HK-2 (cell line): Measurements from ENCODE around the gene CAV3.

Source experiments
- DNase-seq: peaks from one replicate; pipeline ENCODE4 v3.0.0-alpha.2; 2018; ENCODE audit not compliant: unreplicated experiment

CAV3 gene

DNA sequence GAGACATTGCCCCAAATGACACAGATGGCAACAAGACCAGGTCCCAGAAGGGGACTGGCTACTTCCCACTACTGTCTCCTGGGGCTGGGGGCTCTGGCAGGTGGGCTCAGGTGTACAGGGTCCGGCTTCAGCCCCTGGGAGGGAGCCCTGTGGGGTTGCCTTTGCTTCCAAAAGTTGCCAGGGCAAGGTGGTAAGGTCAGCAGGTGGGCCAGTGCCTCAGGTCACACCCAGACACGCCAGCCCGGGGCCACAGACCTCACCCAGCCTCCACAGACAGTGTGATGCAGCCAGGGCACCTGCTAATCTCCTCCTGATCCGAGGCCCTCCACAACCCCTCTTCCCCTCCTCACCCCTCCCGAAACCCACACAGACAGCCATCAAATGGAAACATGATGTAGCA, 28.3 kb downstream of the CAV3 start:
- DNase-seq: no peak

DNA sequence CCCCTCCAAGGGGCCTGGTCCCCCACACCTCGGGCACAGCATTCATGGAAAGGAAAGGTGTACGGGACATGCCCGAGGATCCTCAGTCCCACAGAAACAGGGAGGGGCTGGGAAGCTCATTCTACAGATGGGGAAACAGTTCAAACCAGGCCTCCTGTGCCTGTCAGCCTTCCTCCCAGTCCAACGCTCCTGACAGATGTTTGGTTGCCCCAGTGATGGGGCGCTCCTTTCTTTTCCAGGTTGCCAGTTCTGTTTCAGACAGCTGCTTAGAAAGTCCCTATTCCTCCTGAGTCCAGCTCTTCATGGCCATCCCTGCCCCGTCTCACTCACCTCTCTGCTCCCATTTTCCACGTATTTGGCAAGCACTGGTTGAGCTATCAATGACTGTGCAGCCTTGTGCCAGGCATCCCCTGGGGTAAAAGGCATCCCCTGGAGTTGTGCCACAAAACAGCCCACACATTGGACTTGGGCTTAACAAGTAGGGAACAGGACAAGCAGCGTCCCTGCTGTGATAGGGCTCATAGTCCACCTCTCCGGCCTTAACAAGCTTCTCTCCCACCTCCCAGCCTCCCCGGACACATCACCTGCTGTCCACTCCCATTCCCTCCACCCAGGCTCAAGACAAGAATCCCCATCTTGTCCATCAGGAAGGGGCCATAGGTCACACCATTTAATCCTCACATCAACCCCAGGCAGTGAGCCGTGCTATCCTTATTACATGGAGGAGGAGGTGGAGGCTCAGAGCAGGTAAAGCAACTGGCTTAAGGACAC, 29.2 kb downstream of the CAV3 start:
- no peak for DNase-seq

DNA sequence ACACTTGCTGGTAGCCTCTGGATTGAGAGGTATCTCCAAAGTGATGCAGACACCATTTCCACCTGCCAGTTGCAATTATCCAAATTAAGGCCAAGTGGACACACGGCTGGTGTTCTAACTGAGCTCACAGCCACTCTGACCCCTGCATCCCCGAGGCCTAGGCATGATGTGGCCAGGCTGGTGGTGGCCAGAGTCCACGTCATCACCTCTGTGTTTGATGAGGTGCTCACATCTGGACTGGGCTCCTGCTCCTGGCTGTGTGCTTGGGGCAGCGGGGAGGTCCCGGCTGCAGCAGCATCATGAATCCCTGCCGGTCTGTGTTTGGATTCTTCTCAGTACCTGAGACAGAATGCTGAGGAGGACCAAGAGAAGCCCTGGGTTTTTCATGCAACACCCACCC, 30.9 kb downstream of the CAV3 start:
- DNase-seq: no peak

DNA sequence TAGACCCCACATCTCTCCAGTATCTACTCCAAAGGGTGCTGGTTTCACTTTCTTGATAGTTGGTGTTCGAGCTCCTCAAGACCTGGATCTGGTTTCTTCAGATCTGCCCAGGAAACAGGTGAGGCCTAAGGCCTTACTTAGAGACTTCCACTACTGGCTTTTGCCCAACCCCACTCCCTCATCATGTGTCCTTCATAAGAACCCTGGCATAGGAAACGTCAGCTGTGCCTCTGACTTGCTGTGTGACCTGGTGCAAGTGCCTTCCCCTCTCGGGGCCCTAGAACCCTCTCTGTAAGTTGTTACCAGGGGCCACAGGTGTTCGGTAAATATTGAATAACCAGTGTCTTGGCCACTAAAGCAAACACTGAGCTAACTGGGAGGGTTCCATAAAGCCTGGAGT, 31.9 kb downstream of the CAV3 start:
- DNase-seq: no peak

DNA sequence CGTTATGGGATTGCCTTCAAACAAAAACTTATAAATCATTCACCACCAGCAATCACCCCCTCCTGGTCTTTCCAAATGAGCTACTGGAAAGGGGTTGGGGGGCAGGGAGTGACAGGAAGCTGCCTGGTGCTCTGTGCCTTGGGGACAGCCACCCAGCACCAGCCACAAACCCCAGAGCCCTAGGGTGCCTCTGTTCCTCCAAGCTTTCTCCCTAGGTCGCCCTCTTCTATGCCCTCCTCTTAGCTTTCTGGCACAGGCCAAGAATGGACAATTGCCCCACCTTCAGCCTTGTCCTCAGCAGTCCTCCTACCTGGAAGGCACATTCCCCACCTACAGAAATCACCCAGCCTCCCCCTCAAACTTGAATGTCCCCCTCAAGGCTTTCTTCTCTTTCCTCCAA, 32.5 kb downstream of the CAV3 start:
- DNase-seq: no peak

DNA sequence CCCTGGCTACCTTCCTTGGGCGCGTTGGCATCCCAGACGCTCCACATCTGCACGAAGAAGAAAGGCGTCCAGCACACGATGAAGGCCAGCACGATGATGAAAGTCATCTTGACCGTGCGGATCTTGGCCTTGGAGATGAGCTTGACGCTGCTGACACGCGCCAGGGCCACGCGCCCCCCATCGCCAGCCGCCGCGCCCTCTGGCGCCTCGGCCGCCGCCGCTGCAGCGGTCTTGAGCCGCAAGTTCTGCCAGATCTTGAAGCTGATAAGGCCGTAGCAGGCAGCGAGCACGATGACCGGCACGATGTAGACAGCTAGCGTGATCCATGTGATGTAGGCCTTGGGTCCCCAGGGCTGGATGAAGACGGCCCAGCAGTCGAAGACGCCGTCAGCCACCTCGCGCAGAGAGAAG, 33.7 kb downstream of the CAV3 start:
- DNase-seq: no peak

DNA sequence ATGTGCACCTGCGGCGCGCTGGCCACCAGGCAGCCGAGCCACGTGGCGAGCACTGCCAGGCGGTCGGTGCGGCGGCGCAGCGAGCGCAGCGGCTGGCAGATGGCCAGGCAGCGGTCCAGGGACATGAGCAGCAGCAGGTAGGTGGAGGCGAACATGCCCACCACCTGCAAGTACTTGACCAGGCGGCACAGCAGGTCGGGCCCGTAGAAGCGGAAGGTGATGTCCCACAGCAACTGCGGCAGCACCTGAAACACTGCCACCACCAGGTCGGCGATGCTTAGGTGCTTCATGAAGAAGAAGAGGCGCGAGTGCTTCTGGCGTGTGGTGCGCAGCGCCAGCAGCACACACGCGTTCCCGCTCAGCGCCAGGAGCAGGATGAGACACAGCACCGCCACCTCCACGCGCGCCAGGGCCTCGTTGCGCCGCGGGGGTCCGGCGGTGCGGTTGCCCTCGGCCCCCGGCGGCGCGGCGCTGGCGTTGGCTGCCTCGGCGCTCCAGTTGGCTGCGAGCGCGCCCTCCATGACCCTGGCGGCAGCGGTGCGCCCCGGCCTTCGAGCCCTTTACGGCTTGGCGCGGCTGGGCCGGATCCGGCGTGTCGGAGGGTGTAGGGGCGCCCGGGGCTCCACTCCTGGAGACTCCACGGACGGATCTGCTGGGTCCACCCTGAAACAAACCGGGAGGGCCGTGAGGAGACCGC, 34.2 kb downstream of the CAV3 start:
- DNase-seq: no peak

DNA sequence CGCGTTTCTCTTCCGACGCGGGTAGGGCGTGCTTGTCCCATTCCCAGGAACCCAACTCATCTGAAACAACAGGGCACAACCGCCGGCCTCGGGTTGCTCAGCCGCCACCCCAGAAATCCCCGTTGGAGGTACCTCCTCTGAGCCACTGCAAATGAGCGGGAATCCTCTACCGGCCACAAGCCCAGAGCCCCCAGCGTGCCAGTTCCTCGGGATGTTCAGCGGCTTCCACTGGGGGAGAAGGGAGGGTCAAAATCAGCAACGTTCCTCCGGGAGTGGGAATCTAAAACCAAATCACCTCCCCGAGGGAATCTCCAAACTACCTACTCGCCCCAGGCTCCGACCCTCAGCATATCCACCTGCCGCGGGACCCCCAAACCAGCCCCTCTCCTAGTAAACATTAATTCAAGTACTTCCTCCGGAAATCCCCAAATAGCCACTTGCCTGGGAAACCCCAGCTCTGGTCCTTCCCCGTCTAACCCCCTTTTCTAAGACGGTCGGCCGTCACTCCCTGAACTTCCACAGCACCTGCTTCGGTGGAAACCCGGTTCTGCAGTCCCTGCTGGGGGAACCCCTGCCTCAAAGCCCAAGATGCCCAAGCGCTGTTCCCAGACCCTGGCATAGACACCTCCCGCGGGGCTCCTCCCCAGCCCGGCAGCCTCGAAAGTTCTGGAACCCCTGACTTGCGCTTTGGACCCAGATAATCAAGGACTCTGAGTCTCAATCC, 34.9 kb downstream of the CAV3 start:
- DNase-seq: no peak

DNA sequence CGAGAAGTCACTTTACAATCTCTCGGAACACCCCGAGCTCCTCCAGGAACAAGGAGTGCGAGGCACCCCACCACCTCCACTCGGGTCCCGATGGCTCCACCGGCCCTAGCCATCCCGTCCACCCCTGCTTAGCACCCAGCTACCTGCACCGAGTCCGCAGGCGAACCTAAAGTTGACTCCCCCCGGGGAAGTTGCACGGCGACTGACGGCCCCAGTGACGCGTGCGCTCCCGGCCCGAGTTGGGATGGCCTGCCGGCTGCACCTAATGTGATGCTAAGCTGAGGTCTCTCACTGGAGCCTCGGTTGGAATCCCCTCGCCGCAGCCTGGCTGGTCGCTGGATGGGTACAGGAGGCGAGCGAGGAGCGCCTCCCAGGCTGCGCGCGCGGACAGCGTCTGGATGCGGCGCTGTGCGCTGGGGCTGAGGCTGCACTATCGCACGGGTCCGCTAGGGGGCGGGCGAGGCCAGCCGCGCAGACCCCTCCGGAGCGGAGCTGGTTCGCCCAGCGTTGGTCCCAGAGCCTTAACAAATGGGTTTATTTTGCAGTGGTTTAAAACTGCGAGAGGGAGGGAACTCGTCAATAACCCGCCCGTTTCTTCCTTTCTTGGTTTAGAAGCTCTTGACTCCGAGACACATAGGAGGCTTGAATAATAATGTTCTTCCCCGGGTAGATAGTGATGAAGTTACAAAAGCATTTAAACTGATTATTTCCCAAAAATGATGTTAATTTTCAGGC, 35.7 kb downstream of the CAV3 start, which contains the start of gene OXTR:
TSS of gene OXTR (minus strand) at position 526 of the 735 bp plus-strand sequence. CDS start 1,426 bp downstream, outside the sequence.
- peak; percentile 73 for DNase-seq

DNA sequence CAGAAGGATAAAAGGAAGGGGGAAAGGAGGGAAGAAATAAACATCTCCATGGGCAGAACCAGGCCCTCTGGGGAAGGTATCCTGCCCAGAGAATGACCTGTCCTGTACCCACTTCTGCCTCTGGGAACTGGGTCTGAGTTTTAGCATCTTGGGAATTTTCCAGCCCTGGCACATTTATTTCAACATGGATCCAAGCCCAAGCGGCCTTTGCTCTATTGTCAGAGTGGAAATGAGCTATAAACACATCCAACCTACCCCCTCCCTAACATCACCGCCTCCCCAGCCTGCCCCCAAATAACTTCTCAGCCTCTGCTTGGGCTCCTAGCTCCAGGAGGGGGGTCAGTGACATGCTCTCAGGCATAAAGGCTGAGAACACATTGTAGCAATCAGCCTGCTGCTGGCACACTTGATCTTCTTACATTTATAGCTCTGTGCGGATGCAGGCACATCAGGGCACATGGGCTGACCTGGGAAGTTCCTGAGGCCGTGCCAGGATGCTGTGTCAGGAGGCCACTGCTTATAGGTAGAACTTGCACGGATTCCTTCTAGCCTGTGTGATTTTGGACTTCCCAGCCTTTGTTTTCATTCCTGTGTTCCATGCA, 40.4 kb downstream of the CAV3 start:
- no peak for DNase-seq

DNA sequence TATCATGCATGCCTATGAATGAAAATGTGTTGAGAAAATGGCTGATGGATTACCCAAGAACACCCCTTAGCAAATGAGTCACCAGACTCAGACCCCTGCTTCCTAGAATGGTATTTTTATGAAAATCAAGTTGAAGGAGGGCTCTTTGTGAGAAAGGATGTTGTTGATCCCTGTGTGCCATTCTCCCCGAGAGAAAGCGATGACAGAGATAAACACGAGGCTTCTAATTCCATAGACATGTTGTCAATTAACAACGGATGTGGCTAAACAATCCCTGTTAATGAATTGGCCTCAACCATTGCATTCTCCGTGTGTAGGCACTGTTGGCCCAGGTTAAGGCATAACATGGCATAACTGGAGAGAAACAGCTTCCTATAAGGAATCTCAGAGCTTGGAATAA, 41.6 kb downstream of the CAV3 start:
- DNase-seq: no peak

DNA sequence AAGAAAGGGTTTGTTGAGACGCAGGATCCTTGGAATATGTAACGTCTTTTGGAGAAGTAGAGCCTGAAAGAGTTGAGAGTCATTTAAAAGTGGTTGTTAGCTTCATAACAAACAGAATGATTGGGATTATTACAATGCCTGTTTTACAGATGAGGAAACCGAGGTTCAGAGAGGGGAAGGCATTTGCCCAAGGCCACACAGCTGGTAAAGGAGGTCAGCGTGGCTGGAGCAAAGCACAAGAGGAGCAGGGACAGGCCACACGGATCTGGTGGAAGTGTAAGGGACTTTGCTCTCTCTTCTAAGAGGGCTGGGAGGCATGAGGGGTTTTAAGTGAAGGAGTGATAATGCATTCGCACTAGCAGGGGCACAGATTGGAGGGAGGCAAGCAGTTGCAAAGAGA, 42.0 kb downstream of the CAV3 start:
- DNase-seq: no peak

DNA sequence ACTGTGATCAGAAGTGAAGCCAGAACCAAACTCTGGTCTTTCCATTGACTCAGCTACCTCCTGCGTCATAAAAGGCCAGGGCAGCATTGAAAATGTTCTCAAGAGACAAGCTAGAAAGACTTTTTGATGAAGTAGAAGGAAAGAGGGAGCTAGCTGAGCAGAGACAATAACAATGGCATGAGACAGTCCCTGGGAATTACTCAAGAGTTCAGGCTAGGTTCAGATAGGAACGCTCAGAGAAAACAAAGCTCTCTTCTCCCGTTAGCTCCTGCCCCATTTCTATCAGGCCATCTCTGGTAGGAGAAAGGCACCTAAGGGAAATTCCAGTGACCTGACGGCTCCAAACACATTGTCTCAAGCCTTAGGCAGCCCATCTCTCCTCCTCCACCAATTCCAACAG, 42.8 kb downstream of the CAV3 start:
- no peak for DNase-seq

DNA sequence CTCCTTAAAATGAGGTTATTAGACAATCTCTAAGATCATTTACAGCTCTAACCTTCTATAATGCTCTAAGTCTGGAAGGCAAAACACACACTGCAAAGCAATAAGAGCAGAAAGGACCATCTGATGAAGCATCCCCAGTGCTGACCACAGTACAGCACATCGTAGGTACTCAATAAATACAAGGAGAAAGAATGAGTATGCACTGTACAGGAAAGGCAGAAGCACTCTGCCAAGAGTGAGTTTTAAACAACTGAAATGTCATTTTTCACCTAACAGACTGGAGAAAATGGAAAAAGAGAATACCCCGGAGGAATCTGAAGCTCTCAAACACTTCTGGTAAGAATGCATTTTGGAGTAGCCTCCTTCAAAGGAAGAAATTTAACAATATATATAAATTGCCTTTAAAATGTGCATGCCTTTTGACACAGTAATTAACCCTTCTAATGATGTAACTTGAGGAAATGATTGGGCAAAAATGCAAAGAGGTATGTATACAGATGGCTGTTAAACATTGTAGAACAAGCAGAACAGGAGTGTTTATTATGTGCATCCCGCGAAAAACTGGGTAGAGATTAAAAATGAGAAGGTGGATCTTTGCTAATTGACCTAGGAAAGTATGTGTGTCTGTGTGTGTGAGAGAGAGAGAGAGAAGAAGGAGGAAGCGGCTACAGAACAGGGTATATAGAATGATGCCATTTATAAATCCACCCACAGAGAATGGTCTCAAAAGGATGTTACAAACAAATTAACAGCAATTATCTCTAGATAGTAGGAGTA, 43.8 kb downstream of the CAV3 start:
- DNase-seq: no peak

DNA sequence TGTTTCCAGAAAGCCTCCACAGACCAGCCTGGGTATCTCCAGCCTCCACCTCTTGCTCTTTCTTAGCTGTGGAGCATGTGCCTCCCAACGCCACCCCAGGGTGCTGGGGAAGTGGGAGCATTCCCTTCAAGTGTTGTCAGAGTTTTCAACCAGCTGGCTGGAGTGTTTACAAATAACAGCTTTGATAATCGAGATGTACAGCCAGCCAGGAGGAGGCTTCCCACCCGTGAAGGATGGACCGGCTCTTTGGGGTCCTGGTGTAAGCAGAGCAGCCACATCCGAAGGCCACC, 44.3 kb downstream of the CAV3 start:
- no peak for DNase-seq

DNA sequence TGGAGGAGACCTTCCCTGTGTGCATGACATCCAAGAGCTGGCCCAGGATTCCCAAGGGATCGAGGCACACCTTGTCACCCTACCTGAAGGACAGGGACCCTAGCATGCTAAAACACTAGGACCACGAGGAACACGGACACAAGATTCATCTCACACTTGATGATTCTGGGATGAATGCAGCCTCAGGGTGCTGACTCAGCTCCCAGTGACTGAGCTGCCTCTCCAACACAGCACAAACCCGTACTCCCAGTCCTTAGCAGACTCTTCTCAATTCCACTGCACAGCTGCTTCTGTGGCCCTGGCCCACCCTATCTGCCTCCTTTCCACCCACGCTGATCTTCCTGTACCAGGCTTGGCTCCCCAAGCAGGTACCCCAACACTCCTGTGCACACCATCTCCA, 44.9 kb downstream of the CAV3 start:
- DNase-seq: no peak

DNA sequence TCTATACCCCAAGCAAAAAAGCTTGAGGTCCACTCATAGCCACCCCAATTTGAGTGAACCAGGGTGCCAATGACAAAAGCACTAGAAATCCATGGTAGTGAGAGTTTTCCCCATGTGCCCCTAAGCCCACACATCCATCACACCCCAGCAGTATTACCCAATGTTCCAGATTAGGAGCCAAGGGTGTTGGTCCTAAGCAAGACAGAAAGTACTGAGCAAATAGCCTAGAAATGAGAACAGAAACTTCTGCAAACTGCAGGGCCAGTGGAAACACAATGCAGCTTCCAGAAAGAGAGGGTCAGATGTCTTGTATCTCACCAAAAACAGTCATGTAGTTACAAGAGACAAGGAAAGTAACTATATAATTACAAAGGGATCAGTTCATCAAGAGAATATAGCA, 46.7 kb downstream of the CAV3 start:
- DNase-seq: no peak

DNA sequence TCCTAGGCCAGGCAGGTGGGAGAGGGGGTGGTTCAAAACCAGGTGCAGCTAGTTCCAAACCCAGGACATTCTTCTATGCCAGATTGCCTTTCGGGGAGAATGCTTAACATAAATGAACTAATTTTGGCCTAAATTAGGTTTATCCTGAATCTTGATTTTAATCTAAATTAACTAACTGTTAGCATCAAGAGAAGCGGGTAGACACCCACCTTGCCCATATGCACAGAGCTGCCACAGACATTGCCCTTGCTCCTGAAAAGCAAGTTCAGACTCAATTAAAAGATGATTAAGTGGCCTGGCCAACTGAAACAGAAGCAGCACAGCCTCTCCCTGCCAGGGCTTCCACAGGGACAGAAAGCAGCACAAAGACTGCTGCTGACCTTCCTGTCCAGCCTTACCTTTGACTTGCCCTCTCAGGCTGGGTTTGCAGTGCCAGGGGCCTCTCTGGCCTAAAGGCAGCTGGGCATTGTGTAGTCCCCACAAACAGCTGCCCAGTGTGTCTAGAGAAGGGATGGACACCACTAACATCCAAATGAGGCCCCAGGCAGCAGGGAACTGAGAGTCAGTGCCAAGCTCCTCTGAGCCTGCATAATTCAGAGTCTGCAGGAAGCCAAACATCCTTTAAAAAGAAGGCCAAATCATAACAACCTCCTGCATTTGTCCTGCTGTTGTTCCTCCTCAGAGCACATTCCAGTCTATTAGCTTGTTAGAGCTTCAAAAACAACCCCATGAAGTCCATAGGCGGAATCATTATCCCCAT, 51.3 kb downstream of the CAV3 start:
- no peak for DNase-seq

DNA sequence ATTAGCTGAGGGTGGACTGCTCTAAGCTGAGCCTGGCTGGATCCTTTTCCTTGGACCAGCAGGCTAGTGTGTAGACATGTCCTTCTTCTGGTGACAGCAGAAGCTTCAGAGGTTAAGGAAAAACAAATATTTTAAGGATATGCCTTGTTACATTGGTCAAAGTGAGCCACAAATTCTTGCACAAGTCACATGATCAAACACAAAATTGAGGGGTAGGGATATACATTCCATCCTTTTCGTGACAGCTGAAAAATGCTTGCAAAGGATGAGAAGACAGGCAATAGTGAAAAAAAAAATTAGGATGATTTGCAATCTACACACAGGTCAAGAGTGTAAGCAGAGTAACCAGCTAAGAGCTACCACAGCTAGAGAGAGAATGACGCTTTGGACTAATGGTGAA, 56.9 kb downstream of the CAV3 start:
- no peak for DNase-seq

DNA sequence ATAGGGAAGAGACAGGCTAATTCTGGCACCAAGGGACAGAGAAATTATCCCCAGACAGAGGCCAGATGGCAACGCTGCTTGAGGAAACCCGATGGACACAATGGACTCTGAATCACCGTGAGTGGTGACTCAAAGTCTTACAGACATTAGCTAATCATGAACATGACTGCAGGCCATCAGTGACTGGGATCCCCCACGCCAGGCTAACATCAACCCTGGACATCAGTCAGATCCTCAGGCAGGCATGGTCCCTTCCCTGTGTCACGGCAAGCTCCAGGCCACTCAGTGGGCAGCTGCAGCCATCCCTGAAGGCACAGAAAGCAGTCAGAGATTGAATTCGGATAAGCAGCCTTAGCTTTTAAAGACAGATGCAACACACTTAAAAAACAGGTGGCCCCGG, 59.6 kb downstream of the CAV3 start:
- DNase-seq: peak; percentile 57
